Osteocyte (in vitro differentiated cells): Measurements from ENCODE around the gene SIM2. TPM values are rescaled to one million over a fixed set of nuclear protein-coding genes. Genes with fewer than 3 reads are reported as not detected.

Experiments
- DNase-seq: peaks from one replicate; pipeline ENCODE4 v3.0.0; 2021; ENCODE audit warnings: mixed read lengths; ENCODE audit not compliant: unreplicated experiment; ENCODE audit errors: extremely low spot score
- H3K27ac Mint-ChIP-seq: one replicate; pipeline ENCODE4 v1.8.0; 2021; ENCODE audit warnings: mild to moderate bottlenecking, mixed read lengths; ENCODE audit not compliant: unreplicated experiment
- H3K27me3 Mint-ChIP-seq: one replicate; pipeline ENCODE4 v1.8.0; 2021; ENCODE audit warnings: mixed read lengths; ENCODE audit not compliant: unreplicated experiment
- H3K36me3 Mint-ChIP-seq: one replicate; pipeline ENCODE4 v1.8.0; 2021; ENCODE audit warnings: mixed read lengths; ENCODE audit not compliant: unreplicated experiment
- H3K4me1 Mint-ChIP-seq: one replicate; pipeline ENCODE4 v1.8.0; 2021; ENCODE audit warnings: mixed read lengths; ENCODE audit not compliant: unreplicated experiment
- H3K4me3 Mint-ChIP-seq: one replicate; pipeline ENCODE4 v1.8.0; 2021; ENCODE audit warnings: mild to moderate bottlenecking, moderate library complexity, mixed read lengths; ENCODE audit not compliant: unreplicated experiment
- H3K9me3 Mint-ChIP-seq: one replicate; pipeline ENCODE4 v1.8.0; 2021; ENCODE audit warnings: mixed read lengths; ENCODE audit not compliant: unreplicated experiment
- total RNA-seq: library from RNA; stranded (reverse); gene quantifications from 2 replicates; pipeline ENCODE4 v1.2.1, GENCODE V29; 2021
- TF ChIP-seq, protein P1 (sequence below): fragments of 200-600 bp; sonication (generic); IDR thresholded peaks from 2 replicates; pipeline ENCODE4 v1.5.0; 2021; ENCODE audit warnings: antibody characterized with exemption, mild to moderate bottlenecking, moderate library complexity

The SIM2 gene
- total RNA-seq, 1 donor from 2014 or later: 1.5 TPM

DNA sequence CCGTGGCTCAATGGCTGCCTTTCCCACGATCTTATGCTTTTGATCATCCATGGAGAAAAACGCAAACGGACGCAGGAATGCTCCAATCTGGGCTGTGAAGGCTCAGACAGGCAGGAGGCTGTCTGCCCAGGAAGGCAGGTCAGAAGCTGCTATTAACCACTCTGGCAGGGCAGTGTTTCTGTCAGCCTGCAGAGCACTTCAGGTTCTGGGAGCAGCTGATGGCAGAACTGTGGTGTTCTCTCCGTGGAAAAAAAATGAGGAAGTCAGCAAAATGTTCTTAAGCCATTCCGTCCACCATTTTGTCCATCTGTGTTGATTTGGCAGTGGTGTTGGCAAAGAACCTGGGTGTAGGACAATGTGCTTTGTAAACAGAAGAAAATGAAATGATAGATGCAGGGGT lies 91.7 kb downstream of the SIM2 start:
- no peak overlapping the region for H3K27ac Mint-ChIP-seq
- H3K4me3 Mint-ChIP-seq: no peak overlapping the region
- no peaks in the 10 kb centered on the region for H3K4me1 Mint-ChIP-seq
- TF ChIP-seq, protein P1, sequence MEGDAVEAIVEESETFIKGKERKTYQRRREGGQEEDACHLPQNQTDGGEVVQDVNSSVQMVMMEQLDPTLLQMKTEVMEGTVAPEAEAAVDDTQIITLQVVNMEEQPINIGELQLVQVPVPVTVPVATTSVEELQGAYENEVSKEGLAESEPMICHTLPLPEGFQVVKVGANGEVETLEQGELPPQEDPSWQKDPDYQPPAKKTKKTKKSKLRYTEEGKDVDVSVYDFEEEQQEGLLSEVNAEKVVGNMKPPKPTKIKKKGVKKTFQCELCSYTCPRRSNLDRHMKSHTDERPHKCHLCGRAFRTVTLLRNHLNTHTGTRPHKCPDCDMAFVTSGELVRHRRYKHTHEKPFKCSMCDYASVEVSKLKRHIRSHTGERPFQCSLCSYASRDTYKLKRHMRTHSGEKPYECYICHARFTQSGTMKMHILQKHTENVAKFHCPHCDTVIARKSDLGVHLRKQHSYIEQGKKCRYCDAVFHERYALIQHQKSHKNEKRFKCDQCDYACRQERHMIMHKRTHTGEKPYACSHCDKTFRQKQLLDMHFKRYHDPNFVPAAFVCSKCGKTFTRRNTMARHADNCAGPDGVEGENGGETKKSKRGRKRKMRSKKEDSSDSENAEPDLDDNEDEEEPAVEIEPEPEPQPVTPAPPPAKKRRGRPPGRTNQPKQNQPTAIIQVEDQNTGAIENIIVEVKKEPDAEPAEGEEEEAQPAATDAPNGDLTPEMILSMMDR: no peak
- H3K27me3 Mint-ChIP-seq: no peaks in the 10 kb centered on the region
- peaks cover 6% of the 10 kb centered on the region for H3K36me3 Mint-ChIP-seq
- no peak for DNase-seq
- H3K9me3 Mint-ChIP-seq: no peaks in the 10 kb centered on the region

DNA sequence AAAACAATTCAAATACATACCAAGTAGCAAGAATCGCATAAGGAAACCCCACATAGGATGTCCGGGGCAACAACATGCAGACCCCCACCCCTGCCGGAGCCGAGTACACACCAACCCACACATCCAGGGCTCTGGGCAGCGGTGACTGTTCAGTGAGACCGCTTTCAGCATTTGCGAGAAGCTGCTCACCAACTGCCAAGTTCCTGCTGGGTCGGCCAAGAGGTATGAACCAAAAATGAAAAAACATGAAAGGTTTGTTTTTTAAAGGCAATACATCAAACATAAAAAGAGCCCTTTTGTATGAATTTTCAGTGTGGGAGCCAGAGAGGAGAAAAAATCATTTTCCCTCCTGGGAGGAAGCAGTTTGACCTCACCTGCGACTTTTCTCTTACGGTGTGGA lies 92.3 kb downstream of the SIM2 start:
- no peaks in the 10 kb centered on the region for H3K9me3 Mint-ChIP-seq
- H3K27ac Mint-ChIP-seq: no peak overlapping the region
- TF ChIP-seq, protein P1: no peak
- H3K36me3 Mint-ChIP-seq: peaks cover 11% of the 10 kb centered on the region
- H3K4me1 Mint-ChIP-seq: no peaks in the 10 kb centered on the region
- no peak for DNase-seq
- H3K4me3 Mint-ChIP-seq: no peak overlapping the region
- H3K27me3 Mint-ChIP-seq: no peaks in the 10 kb centered on the region

DNA sequence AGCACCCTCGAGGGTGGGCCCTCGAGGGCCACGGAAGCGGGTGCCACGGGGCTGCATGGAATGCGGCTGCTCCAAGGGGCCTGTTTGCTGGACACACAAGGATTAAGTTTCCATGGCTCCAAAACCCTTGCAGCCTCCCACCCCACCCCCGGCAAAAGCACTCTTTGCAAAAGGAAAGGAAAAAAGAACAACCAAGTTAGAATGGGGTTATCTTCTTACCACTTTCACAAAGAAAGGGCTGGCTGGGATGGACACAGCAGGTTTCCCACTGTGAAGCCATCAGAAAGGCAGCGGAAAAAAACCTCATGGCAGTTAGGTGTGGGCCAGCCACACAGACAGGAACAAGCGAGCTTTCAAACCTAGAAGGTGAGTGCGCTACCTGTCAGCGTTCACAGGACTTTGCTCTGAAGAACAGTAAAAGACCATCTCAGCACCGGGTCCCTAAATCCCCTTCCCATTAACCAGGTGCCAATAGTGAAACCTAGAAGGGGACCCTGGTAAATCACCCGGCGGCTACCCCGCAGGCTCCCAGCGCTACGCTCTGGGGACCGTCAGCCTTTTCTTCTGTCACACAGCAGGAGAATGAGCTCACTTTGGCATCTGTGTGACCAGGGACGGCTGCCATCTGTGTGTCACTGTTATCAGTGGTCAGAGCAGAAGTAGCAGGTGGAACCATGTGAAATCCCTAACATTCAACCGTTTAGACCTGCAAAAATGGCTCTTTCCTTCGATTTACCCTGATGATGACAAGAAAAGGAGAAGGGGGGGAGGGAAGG lies 93.0 kb downstream of the SIM2 start:
- Mint-ChIP-seq H3K27ac (no peak overlapping the region), H3K4me3 (no peak overlapping the region), H3K4me1 (no peaks in the 10 kb centered on the region), H3K27me3 (no peaks in the 10 kb centered on the region), H3K9me3 (no peaks in the 10 kb centered on the region), H3K36me3 (peaks cover 15% of the 10 kb centered on the region)
- TF ChIP-seq, protein P1: no peak
- DNase-seq: no peak

DNA sequence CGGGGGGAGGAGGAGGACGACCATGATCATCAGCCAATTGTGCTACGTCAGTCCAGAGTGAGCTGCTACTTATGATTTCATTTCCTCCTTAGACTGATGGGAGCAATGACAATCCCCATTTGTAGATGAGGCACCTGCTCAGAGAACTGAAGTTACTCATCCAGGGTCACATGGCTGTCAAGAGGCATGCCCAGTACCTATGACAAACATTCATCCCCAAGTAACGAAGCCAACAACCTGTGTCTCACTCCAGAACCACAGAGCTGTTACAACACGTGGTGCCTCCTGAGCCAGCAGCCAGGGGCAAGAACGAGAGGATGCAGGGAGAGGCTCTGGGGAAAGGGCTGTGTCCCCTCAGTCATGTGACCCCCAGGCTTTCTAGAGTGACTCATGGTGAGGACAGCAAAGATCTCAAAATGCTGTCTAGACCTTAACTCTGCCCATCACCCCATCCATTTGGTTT lies 93.6 kb downstream of the SIM2 start:
- Mint-ChIP-seq H3K36me3 (peaks cover 15% of the 10 kb centered on the region), H3K4me1 (no peaks in the 10 kb centered on the region), H3K27me3 (no peaks in the 10 kb centered on the region), H3K4me3 (no peak overlapping the region), H3K9me3 (no peaks in the 10 kb centered on the region), H3K27ac (no peak overlapping the region)
- TF ChIP-seq, protein P1: no peak
- DNase-seq: no peak

DNA sequence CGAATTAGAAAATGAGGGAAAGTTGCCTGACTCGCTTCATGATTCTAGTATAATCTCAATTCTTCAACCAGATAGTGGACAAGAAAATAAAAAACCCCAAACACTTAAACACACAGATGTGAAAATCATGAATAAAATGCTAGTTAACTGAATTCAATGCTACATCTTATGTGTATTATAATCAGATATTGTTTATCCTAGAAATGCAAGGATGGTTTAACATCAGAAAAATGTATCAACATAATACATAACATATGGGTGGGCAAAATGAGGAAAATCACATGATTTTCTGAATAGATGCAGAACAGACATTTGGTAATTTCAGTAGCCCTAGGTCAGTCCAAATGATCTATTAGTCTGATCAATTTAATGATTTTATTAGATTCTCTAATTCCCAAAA lies 97.2 kb downstream of the SIM2 start:
- Mint-ChIP-seq H3K27ac (no peak overlapping the region), H3K36me3 (peaks cover 28% of the 10 kb centered on the region), H3K9me3 (peaks cover 17% of the 10 kb centered on the region), H3K27me3 (no peaks in the 10 kb centered on the region), H3K4me3 (no peak overlapping the region), H3K4me1 (no peaks in the 10 kb centered on the region)
- TF ChIP-seq, protein P1: no peak
- DNase-seq: no peak
